OCI-LY7 (cell line): ENCODE measurements around the gene FN3K. TPM values are rescaled to one million over a fixed set of nuclear protein-coding genes. Genes with fewer than 3 reads are reported as not detected.
"Not testable (repeated sequence)": the region's sequence is repeated elsewhere in the genome, so short reads cannot be mapped to it uniquely, and the experiment has no call there.

Experiments
- BruUV-seq: library from RNA; stranded (reverse); fragments of 400-500 nt; replicated peaks from 2 replicates; lab custom pipeline; 2021; lab: Mats Ljungman, UMichigan
- CTCF ChIA-PET: fragments of 300-600 bp; sonication (Branson Sonifier 250); formaldehyde crosslinking; loops from one replicate; lab custom pipeline; 2022; ENCODE audit warnings: antibody characterized with exemption; ENCODE audit not compliant: unreplicated experiment; lab: Charles Lee
- POLR2A ChIA-PET: fragments of 300-600 bp; sonication (Branson Sonifier 250); formaldehyde crosslinking; loops from one replicate; lab custom pipeline; 2022; ENCODE audit warnings: antibody characterized with exemption; lab: Charles Lee
- DNase-seq: peaks from one replicate; pipeline ENCODE4 v3.0.0-alpha.2; 2015; ENCODE audit warnings: low spot score
- H2AFZ ChIP-seq: fragments of 200-600 bp; sonication (generic), shearing (Covaris generic); 2 replicates; pipeline ENCODE4 v1.6.1; 2014; ENCODE audit warnings: mild to moderate bottlenecking, antibody characterized with exemption, low read length, moderate library complexity
- H3K27ac ChIP-seq: fragments of 200-600 bp; sonication (generic); 2 replicates; pipeline ENCODE4 v1.5.1; 2014; ENCODE audit warnings: mixed run types, low read depth, mild to moderate bottlenecking, moderate library complexity, low read length, inconsistent platforms; ENCODE audit not compliant: poor library complexity, severe bottlenecking
- H3K36me3 ChIP-seq: fragments of 200-600 bp; sonication (generic); 2 replicates; pipeline ENCODE4 v1.6.1; 2014; ENCODE audit warnings: mild to moderate bottlenecking, antibody characterized with exemption, low read length, moderate library complexity, mixed read lengths; ENCODE audit not compliant: insufficient read depth
- H3K4me1 ChIP-seq: fragments of 200-600 bp; sonication (generic); 2 replicates; pipeline ENCODE4 v1.5.1; 2014; ENCODE audit warnings: mild to moderate bottlenecking, low read length; ENCODE audit not compliant: insufficient read depth, poor library complexity, severe bottlenecking
- H3K4me2 ChIP-seq: fragments of 200-600 bp; sonication (generic); 2 replicates; pipeline ENCODE4 v1.6.1; 2014; ENCODE audit warnings: mild to moderate bottlenecking, low read length
- H3K4me3 ChIP-seq: fragments of 200-600 bp; sonication (generic); 2 replicates; pipeline ENCODE4 v1.5.1; 2014; ENCODE audit warnings: mild to moderate bottlenecking, low read depth, low read length; ENCODE audit not compliant: poor library complexity, severe bottlenecking
- H3K79me2 ChIP-seq: fragments of 200-600 bp; sonication (generic); 2 replicates; pipeline ENCODE4 v1.6.1; 2016; ENCODE audit warnings: low read depth, mild to moderate bottlenecking, low read length, moderate library complexity, mixed read lengths; ENCODE audit not compliant: insufficient read depth
- H3K9me2 ChIP-seq: fragments of 200-600 bp; sonication (generic); 2 replicates; pipeline ENCODE4 v1.6.1; 2016; ENCODE audit warnings: mild to moderate bottlenecking, low read length, mixed read lengths; ENCODE audit not compliant: insufficient read depth
- H3K9me3 ChIP-seq: fragments of 200-600 bp; sonication (generic); 2 replicates; pipeline ENCODE4 v1.6.1; 2014; ENCODE audit warnings: mild to moderate bottlenecking, mixed run types, low read length, mixed read lengths
- H4K20me1 ChIP-seq: fragments of 200-600 bp; sonication (generic); 2 replicates; pipeline ENCODE4 v1.6.1; 2014; ENCODE audit warnings: mild to moderate bottlenecking, antibody characterized with exemption, low read length, moderate library complexity, mixed read lengths; ENCODE audit not compliant: insufficient read depth
- EZH2phosphoT487 ChIP-seq: fragments of 200-600 bp; sonication (generic); IDR thresholded peaks from 2 replicates; pipeline ENCODE4 v1.6.1; 2018; ENCODE audit warnings: low read depth, borderline replicate concordance, mild to moderate bottlenecking, mixed run types, antibody characterized with exemption, low read length, moderate library complexity, mixed read lengths
- intact Hi-C: fragments of 100-400 bp; cut with micrococcal nuclease; formaldehyde crosslinking; loops from one replicate; pipeline ENCODE4 v1.10.0; 2022; ENCODE audit not compliant: unreplicated experiment
- total RNA-seq, 2 experiments: library from RNA; depleted of rRNA in 1 of 2; stranded (reverse); fragments of >200 nt in 1 of 2; shearing (Covaris generic) in 1 of 2; gene quantifications; 2 replicates each; pipeline ENCODE4 v1.2.3, GENCODE V29; 2014 to 2022
- TF ChIP-seq, protein P1 (sequence below): fragments of 200-600 bp; sonication (generic); conservative IDR thresholded peaks from 2 replicates; pipeline ENCODE4 v1.5.1; 2014; ENCODE audit warnings: mild to moderate bottlenecking, antibody characterized with exemption, low read length, moderate library complexity, mixed read lengths

The FN3K gene
- total RNA-seq, 2 experiments from 2014 or later = 3.8 to 32.3 TPM

DNA sequence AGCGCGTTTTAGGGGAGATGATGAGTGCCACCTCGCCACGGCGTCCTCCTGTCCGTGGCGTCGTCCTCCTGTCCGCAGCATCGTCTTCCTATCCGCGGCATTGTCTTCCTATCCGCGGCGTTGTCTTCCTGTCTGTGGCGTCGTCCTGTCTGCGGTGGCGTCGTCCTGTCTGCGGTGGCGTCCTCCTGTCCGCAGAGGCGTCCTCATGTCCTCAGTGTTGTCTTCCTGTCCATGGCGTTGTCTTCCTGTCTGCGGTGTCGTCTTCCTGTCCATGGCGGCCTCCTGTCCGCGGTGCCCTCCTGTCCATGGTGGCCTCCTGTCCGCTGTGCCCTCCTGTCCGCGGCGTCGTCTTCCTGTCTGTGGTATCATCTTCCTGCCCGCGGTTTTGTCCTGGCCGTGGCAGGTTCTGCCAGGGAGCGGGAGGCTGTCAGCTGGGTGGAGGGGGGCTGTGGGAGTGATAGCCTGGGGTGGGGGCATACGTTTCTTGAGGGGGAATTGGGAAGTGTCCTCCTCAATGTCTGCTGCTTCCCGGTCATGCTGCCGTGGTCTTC is 47.3 kb downstream of the FN3K start:
- H3K9me2 ChIP-seq = no peaks in the 10 kb centered on the region
- no peak for DNase-seq
- H3K27ac ChIP-seq = no peak overlapping the region
- H3K36me3 ChIP-seq = peaks cover 52% of the 10 kb centered on the region
- peaks cover 29% of the 10 kb centered on the region for H3K4me1 ChIP-seq
- ChIA-PET POLR2A (no interaction called here), CTCF (no interaction called here)
- no peaks in the 10 kb centered on the region for H3K79me2 ChIP-seq
- H4K20me1 ChIP-seq = no peaks in the 10 kb centered on the region
- intact Hi-C loops = loop anchor here (1.0 to 2.0 kb wide), 3 partner anchors 133 to 294 kb away; no protein-coding TSS in a partner anchor
- no peak overlapping the region for H2AFZ ChIP-seq
- no peak overlapping the region for H3K4me2 ChIP-seq
- TF ChIP-seq EZH2phosphoT487 = no peak
- TF ChIP-seq, protein P1, sequence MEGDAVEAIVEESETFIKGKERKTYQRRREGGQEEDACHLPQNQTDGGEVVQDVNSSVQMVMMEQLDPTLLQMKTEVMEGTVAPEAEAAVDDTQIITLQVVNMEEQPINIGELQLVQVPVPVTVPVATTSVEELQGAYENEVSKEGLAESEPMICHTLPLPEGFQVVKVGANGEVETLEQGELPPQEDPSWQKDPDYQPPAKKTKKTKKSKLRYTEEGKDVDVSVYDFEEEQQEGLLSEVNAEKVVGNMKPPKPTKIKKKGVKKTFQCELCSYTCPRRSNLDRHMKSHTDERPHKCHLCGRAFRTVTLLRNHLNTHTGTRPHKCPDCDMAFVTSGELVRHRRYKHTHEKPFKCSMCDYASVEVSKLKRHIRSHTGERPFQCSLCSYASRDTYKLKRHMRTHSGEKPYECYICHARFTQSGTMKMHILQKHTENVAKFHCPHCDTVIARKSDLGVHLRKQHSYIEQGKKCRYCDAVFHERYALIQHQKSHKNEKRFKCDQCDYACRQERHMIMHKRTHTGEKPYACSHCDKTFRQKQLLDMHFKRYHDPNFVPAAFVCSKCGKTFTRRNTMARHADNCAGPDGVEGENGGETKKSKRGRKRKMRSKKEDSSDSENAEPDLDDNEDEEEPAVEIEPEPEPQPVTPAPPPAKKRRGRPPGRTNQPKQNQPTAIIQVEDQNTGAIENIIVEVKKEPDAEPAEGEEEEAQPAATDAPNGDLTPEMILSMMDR = no peak
- no peak overlapping the region for H3K4me3 ChIP-seq
- BruUV-seq = no TSS peak
- no peaks in the 10 kb centered on the region for H3K9me3 ChIP-seq

DNA sequence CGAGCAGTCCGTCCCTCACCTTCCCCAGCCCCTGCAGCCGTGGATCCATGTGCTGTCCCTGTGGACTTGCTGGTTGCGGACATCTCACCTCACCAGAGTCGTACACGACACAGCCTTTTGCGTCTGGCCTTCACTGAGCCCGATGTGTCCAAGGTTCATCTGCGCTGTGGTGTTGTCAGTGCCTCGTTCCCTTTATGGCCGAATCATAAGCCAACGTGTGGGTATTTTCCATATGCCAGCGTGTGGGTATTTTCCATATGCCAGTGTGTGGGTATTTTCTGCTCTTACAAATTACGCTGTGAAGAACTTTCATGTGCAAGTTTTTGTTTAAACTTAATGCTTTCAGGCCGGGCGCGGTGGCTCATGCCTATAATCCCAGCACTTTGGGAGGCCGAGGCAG is 48.1 kb downstream of the FN3K start:
- Histone ChIP-seq H2AFZ (no peak overlapping the region), H3K36me3 (peaks cover 55% of the 10 kb centered on the region), H3K79me2 (peaks cover 4% of the 10 kb centered on the region; the same call in 1 of the 2 replicates), H3K9me2 (no peaks in the 10 kb centered on the region), H3K27ac (no peak overlapping the region), H3K4me2 (no peak overlapping the region), H3K9me3 (no peaks in the 10 kb centered on the region), H4K20me1 (no peaks in the 10 kb centered on the region), H3K4me1 (peaks cover 37% of the 10 kb centered on the region), H3K4me3 (no peak overlapping the region)
- no peak for DNase-seq
- intact Hi-C loops = loop anchor here (2.0 kb wide), 1 partner anchor 293 kb away; no protein-coding TSS in a partner anchor
- POLR2A ChIA-PET = no interaction called here
- no peak for TF ChIP-seq EZH2phosphoT487
- TF ChIP-seq, protein P1 = no peak
- no TSS peak for BruUV-seq
- CTCF ChIA-PET = no interaction called here

DNA sequence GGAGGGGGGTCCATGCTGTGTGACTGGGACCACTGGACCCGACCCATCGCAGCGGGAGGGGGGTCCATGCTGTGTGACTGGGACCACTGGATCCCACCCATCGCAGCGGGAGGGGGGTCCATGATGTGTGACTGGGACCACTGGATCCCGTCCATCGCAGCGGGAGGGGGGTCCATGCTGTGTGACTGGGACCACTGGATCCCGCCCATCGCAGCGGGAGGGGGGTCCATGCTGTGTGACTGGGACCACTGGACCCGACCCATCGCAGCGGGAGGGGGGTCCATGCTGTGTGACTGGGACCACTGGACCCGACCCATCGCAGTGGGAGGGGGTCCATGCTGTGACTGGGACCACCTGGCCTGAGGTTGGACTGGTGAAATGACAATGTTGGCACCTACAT is 50.2 kb downstream of the FN3K start:
- POLR2A ChIA-PET = not testable (repeated sequence)
- H3K36me3 ChIP-seq = peaks cover 71% of the 10 kb centered on the region

More for the DNA sequence above, 50.2 kb downstream of the FN3K start:
- DNase-seq, H3K9me2 ChIP-seq, H2AFZ ChIP-seq, H3K4me3 ChIP-seq, H3K27ac ChIP-seq, intact Hi-C loops, H3K4me2 ChIP-seq, H3K79me2 ChIP-seq, BruUV-seq, H3K9me3 ChIP-seq, H4K20me1 ChIP-seq: not testable (repeated sequence)
- CTCF ChIA-PET = interaction anchor here (1.0 kb wide), 1 partner anchor 99 kb away, joined by 5 read pairs; no protein-coding TSS in a partner anchor
- H3K4me1 ChIP-seq = peaks cover 47% of the 10 kb centered on the region
